Activated T-cell treated with anti-CD3 and anti-CD28 coated beads for 1 hour (primary cell): ENCODE measurements around the gene FAAP20.

Experiments
- DNase-seq: peaks from one replicate; pipeline ENCODE4 v3.0.0-alpha.2; 2020; ENCODE audit warnings: low read depth

The FAAP20 gene

GRCh38 chr1:2177946-2178538 lies 16.5 kb downstream of the FAAP20 start:
- DNase-seq, result no peak

- DNase-seq, result no peak
Observed at GRCh38 chr1:2177541-2177940, 17.0 kb downstream of the FAAP20 start.

GRCh38 chr1:2176615-2177014 lies 18.0 kb downstream of the FAAP20 start:
- no peak for DNase-seq

GRCh38 chr1:2175681-2176454 lies 18.7 kb downstream of the FAAP20 start:
- no peak for DNase-seq

GRCh38 chr1:2175055-2175414 lies 19.5 kb downstream of the FAAP20 start:
- DNase-seq, result no peak

GRCh38 chr1:2174348-2175054 lies 20.1 kb downstream of the FAAP20 start:
- DNase-seq, result no peak

- no peak for DNase-seq
Observed at GRCh38 chr1:2173546-2174347, 20.8 kb downstream of the FAAP20 start.

GRCh38 chr1:2172551-2173146 lies 21.9 kb downstream of the FAAP20 start:
- no peak for DNase-seq

- no peak for DNase-seq
Observed at GRCh38 chr1:2172012-2172411, 22.6 kb downstream of the FAAP20 start.

GRCh38 chr1:2170211-2170610 lies 24.4 kb downstream of the FAAP20 start:
- DNase-seq, result no peak

GRCh38 chr1:2169200-2169836 lies 25.3 kb downstream of the FAAP20 start:
- no peak for DNase-seq

GRCh38 chr1:2168535-2168934 lies 26.0 kb downstream of the FAAP20 start:
- no peak for DNase-seq

GRCh38 chr1:2168090-2168489 lies 26.5 kb downstream of the FAAP20 start:
- no peak for DNase-seq

- no peak for DNase-seq
Observed at GRCh38 chr1:2166695-2167094, 27.9 kb downstream of the FAAP20 start.

GRCh38 chr1:2166254-2166653 lies 28.3 kb downstream of the FAAP20 start:
- no peak for DNase-seq

- DNase-seq, result no peak
Observed at GRCh38 chr1:2165646-2166045, 28.9 kb downstream of the FAAP20 start.

GRCh38 chr1:2163205-2163604 lies 31.4 kb downstream of the FAAP20 start:
- DNase-seq, result no peak

- no peak for DNase-seq
Observed at GRCh38 chr1:2160451-2161300, 33.9 kb downstream of the FAAP20 start.

- no peak for DNase-seq
Observed at GRCh38 chr1:2159124-2159523, 35.4 kb downstream of the FAAP20 start.

GRCh38 chr1:2158272-2158671 lies 36.3 kb downstream of the FAAP20 start:
- no peak for DNase-seq

GRCh38 chr1:2157856-2158255 lies 36.7 kb downstream of the FAAP20 start:
- no peak for DNase-seq
